NCI-H524 (cell line): Measurements from ENCODE around the gene TECPR2.
A peak's percentile ranks its signal among the peaks of the same experiment; 100 is the strongest.
"Not testable (repeated sequence)": the region's sequence is repeated elsewhere in the genome, so short reads cannot be mapped to it uniquely, and the experiment has no call there.

ENCODE experiments used
- DNase-seq, 2 experiments: peaks; one replicate each; lab custom pipeline; 2025; lab: John Stamatoyannopoulos, UW

The TECPR2 gene

GRCh38 chr14:102333795-102334705 lies 28.7 kb upstream of the TECPR2 start:
- no peak for DNase-seq

- DNase-seq: no peak
Measured at GRCh38 chr14:102335163-102335562, 27.6 kb upstream of the TECPR2 start.

- no peak for DNase-seq
Measured at GRCh38 chr14:102338724-102339123, 24.0 kb upstream of the TECPR2 start.

GRCh38 chr14:102341566-102341965 lies 21.2 kb upstream of the TECPR2 start:
- no peak for DNase-seq

- no peak for DNase-seq
Measured at GRCh38 chr14:102342238-102342637, 20.5 kb upstream of the TECPR2 start.

GRCh38 chr14:102344084-102344483 lies 18.7 kb upstream of the TECPR2 start:
- no peak for DNase-seq

- DNase-seq: no peak
Measured at GRCh38 chr14:102344485-102344884, 18.3 kb upstream of the TECPR2 start.

GRCh38 chr14:102345232-102345631 lies 17.5 kb upstream of the TECPR2 start:
- DNase-seq: no peak

GRCh38 chr14:102346645-102347044 lies 16.1 kb upstream of the TECPR2 start:
- no peak for DNase-seq

GRCh38 chr14:102348376-102348775 lies 14.4 kb upstream of the TECPR2 start:
- no peak for DNase-seq

- DNase-seq: no peak
Measured at GRCh38 chr14:102351023-102351422, 11.7 kb upstream of the TECPR2 start.

- DNase-seq: not testable (repeated sequence)
Measured at GRCh38 chr14:102351593-102351992, 11.1 kb upstream of the TECPR2 start.

- no peak for DNase-seq
Measured at GRCh38 chr14:102352213-102352612, 10.5 kb upstream of the TECPR2 start.

GRCh38 chr14:102353126-102353619 lies 9.6 kb upstream of the TECPR2 start:
- no peak for DNase-seq

- DNase-seq: no peak
Measured at GRCh38 chr14:102356280-102356679, 6.5 kb upstream of the TECPR2 start.

- no peak for DNase-seq
Measured at GRCh38 chr14:102359341-102359740, 3.4 kb upstream of the TECPR2 start.

GRCh38 chr14:102360388-102360787 lies 2.4 kb upstream of the TECPR2 start:
- DNase-seq: no peak

- peak in 1 of 2 experiments; percentile 26 for DNase-seq
Measured at GRCh38 chr14:102362084-102362483, 657 bp upstream of the TECPR2 start.

GRCh38 chr14:102363182-102363943 lies 622 bp downstream of the TECPR2 start:
- peak; percentile 53 to 54 for DNase-seq

GRCh38 chr14:102370305-102370809 lies 7.6 kb downstream of the TECPR2 start:
- DNase-seq: no peak

GRCh38 chr14:102371361-102371760 lies 8.6 kb downstream of the TECPR2 start:
- no peak for DNase-seq

GRCh38 chr14:102373110-102373509 lies 10.4 kb downstream of the TECPR2 start:
- DNase-seq: no peak

GRCh38 chr14:102374264-102374663 lies 11.5 kb downstream of the TECPR2 start:
- DNase-seq: no peak
